Sigmoid colon (tissue), 4 donors: ENCODE results near the gene TMEM229B.

ENCODE experiments used
- CTCF ChIP-seq, 4 experiments: fragments of 450-650 bp in 3 of 4; fragments of 200-600 bp in 1 of 4; IDR thresholded peaks; one replicate each; pipeline ENCODE4 v1.5.1; 2016 to 2019; ENCODE audit warnings: antibody characterized with exemption in 4 of 4, mild to moderate bottlenecking in 3 of 4, moderate library complexity in 2 of 4
- EP300 ChIP-seq, 4 donors: sonication (generic); formaldehyde crosslinking; IDR thresholded peaks; one replicate each; pipeline ENCODE4 v1.6.1; 2017; ENCODE audit warnings: antibody characterized with exemption in 4 of 4
- POLR2A ChIP-seq, 2 donors: fragments of 450-650 bp; IDR thresholded peaks; one replicate each; pipeline ENCODE4 v1.6.1; 2016; ENCODE audit warnings: antibody characterized with exemption in 2 of 2, mild to moderate bottlenecking in 2 of 2, moderate library complexity in 2 of 2
- POLR2AphosphoS5 ChIP-seq, 4 donors: sonication (generic); formaldehyde crosslinking; IDR thresholded peaks; one replicate each; pipeline ENCODE4 v1.6.1; 2017; ENCODE audit warnings: antibody characterized with exemption in 4 of 4

GRCh38 chr14:67505254-67505653, 16.7 kb upstream of the TMEM229B start:
- TF ChIP-seq CTCF (IDR thresholded peaks at IDR 0.05) (no peak), POLR2AphosphoS5 (IDR thresholded peaks at IDR 0.05) (no peak), EP300 (IDR thresholded peaks at IDR 0.05) (no peak), POLR2A (IDR thresholded peaks at IDR 0.05) (no peak)
